IPS-18c (cell line): Measurements from ENCODE around the gene GRIK5.
A peak's percentile ranks its signal among the peaks of the same experiment; 100 is the strongest.

Source experiments
- H3K4me3 ChIP-seq: 2 replicates; pipeline ENCODE4 v1.7.0; 2013; ENCODE audit warnings: low read depth, mild to moderate bottlenecking, low read length, moderate library complexity; ENCODE audit not compliant: insufficient read depth
- H3K9me3 ChIP-seq: one replicate; pipeline ENCODE4 v1.6.1; 2013; ENCODE audit warnings: mild to moderate bottlenecking, low read length, moderate library complexity; ENCODE audit not compliant: control insufficient read depth, insufficient read depth

Gene GRIK5

GRCh38 chr19:42097461-42097860 is 27.5 kb upstream of the GRIK5 start:
- Histone ChIP-seq H3K9me3 (no peaks in the 10 kb centered on the region), H3K4me3 (no peak overlapping the region)

GRCh38 chr19:42096255-42096837 is 26.3 kb upstream of the GRIK5 start:
- peak overlapping the region; percentile 43 for H3K4me3 ChIP-seq

GRCh38 chr19:42095814-42096230 is 25.8 kb upstream of the GRIK5 start:
- peak overlapping the region; percentile 43 for H3K4me3 ChIP-seq

More at GRCh38 chr19:42096255-42096837, 26.3 kb upstream of the GRIK5 start:
- no peaks in the 10 kb centered on the region for H3K9me3 ChIP-seq

GRCh38 chr19:42095142-42095813 is 25.3 kb upstream of the GRIK5 start:
- no peaks in the 10 kb centered on the region for H3K9me3 ChIP-seq
- peak overlapping the region; percentile 43; the same call in 1 of the 2 replicates for H3K4me3 ChIP-seq

More at GRCh38 chr19:42095814-42096230, 25.8 kb upstream of the GRIK5 start:
- no peaks in the 10 kb centered on the region for H3K9me3 ChIP-seq

- no peaks in the 10 kb centered on the region for H3K9me3 ChIP-seq
- H3K4me3 ChIP-seq, result no peak overlapping the region
Measured at GRCh38 chr19:42093926-42094325, 23.9 kb upstream of the GRIK5 start.

- no peaks in the 10 kb centered on the region for H3K9me3 ChIP-seq
- H3K4me3 ChIP-seq, result no peak overlapping the region
Measured at GRCh38 chr19:42093505-42093904, 23.5 kb upstream of the GRIK5 start.

- Histone ChIP-seq H3K4me3 (no peak overlapping the region), H3K9me3 (no peaks in the 10 kb centered on the region)
Measured at GRCh38 chr19:42092350-42092749, 22.3 kb upstream of the GRIK5 start.

GRCh38 chr19:42091742-42092141 is 21.7 kb upstream of the GRIK5 start:
- H3K4me3 ChIP-seq, result no peak overlapping the region

GRCh38 chr19:42091300-42091699 is 21.3 kb upstream of the GRIK5 start:
- Histone ChIP-seq H3K9me3 (no peaks in the 10 kb centered on the region), H3K4me3 (no peak overlapping the region)

More at GRCh38 chr19:42091742-42092141, 21.7 kb upstream of the GRIK5 start:
- H3K9me3 ChIP-seq, result no peaks in the 10 kb centered on the region

- no peak overlapping the region for H3K4me3 ChIP-seq
- H3K9me3 ChIP-seq, result no peaks in the 10 kb centered on the region
Measured at GRCh38 chr19:42090672-42091071, 20.7 kb upstream of the GRIK5 start.

GRCh38 chr19:42089772-42090171 is 19.8 kb upstream of the GRIK5 start:
- H3K4me3 ChIP-seq, result no peak overlapping the region

GRCh38 chr19:42089191-42089750 is 19.3 kb upstream of the GRIK5 start:
- Histone ChIP-seq H3K4me3 (no peak overlapping the region), H3K9me3 (no peaks in the 10 kb centered on the region)

More at GRCh38 chr19:42089772-42090171, 19.8 kb upstream of the GRIK5 start:
- no peaks in the 10 kb centered on the region for H3K9me3 ChIP-seq

- no peaks in the 10 kb centered on the region for H3K9me3 ChIP-seq
- H3K4me3 ChIP-seq, result no peak overlapping the region
Measured at GRCh38 chr19:42088471-42089190, 18.6 kb upstream of the GRIK5 start.

GRCh38 chr19:42086770-42087550 is 17.0 kb upstream of the GRIK5 start:
- Histone ChIP-seq H3K4me3 (no peak overlapping the region), H3K9me3 (no peaks in the 10 kb centered on the region)

GRCh38 chr19:42086188-42086736 is 16.3 kb upstream of the GRIK5 start:
- no peaks in the 10 kb centered on the region for H3K9me3 ChIP-seq
- no peak overlapping the region for H3K4me3 ChIP-seq

GRCh38 chr19:42083537-42083936 is 13.5 kb upstream of the GRIK5 start:
- Histone ChIP-seq H3K9me3 (no peaks in the 10 kb centered on the region), H3K4me3 (no peak overlapping the region)
